ENCODE measurements around the gene RGS9.

GRCh38 chr17:65158622-65159021, 21.5 kb downstream of the RGS9 start:
- TF ChIP-seq CTCF (IDR thresholded peaks at IDR 0.05 in 4 of 5, conservative IDR thresholded peaks at IDR 0.05 in 1 of 5) (no peak), POLR2A (IDR thresholded peaks at IDR 0.05) (no peak)

All from gastrocnemius medialis (tissue), 4 donors.